Glutamatergic neuron (in vitro differentiated cells): ENCODE measurements around the gene ODAM. TPM values are rescaled to one million over a fixed set of nuclear protein-coding genes. Genes with fewer than 3 reads are reported as not detected.

Experiments used
- DNase-seq: peaks from one replicate; pipeline ENCODE4 v3.0.0; 2022
- H3K27ac Mint-ChIP-seq: one replicate; pipeline ENCODE4 v1.8.0; 2020; ENCODE audit warnings: mild to moderate bottlenecking, mixed read lengths, inconsistent platforms; ENCODE audit not compliant: unreplicated experiment
- H3K27me3 Mint-ChIP-seq: one replicate; pipeline ENCODE4 v1.8.0; 2020; ENCODE audit warnings: mild to moderate bottlenecking, moderate library complexity, mixed read lengths, inconsistent platforms; ENCODE audit not compliant: unreplicated experiment
- H3K36me3 Mint-ChIP-seq: one replicate; pipeline ENCODE4 v1.8.0; 2020; ENCODE audit warnings: mild to moderate bottlenecking, mixed read lengths, inconsistent platforms; ENCODE audit not compliant: unreplicated experiment
- H3K4me1 Mint-ChIP-seq: one replicate; pipeline ENCODE4 v1.8.0; 2020; ENCODE audit warnings: mild to moderate bottlenecking, low read depth, mixed read lengths, inconsistent platforms; ENCODE audit not compliant: unreplicated experiment
- H3K4me3 Mint-ChIP-seq: one replicate; pipeline ENCODE4 v1.8.0; 2020; ENCODE audit warnings: mild to moderate bottlenecking, mixed read lengths, inconsistent platforms; ENCODE audit not compliant: unreplicated experiment
- H3K9me3 Mint-ChIP-seq: one replicate; pipeline ENCODE4 v1.8.0; 2020; ENCODE audit warnings: mild to moderate bottlenecking, moderate library complexity, mixed read lengths, inconsistent platforms; ENCODE audit not compliant: unreplicated experiment
- total RNA-seq: library from RNA; stranded (reverse); fragmentation: NEBNext Ultra II Directional; extraction: Animal tissue kit (Norgen Biotek cat#: 25700); gene quantifications from one replicate; pipeline ENCODE4 v1.2.1, GENCODE V29; 2021; ENCODE audit not compliant: unreplicated experiment
- TF ChIP-seq, protein P1 (sequence below): fragments of 200-600 bp; sonication (generic); IDR thresholded peaks from one replicate; pipeline ENCODE4 v1.5.0; 2021; ENCODE audit not compliant: partially characterized antibody, unreplicated experiment

The ODAM gene
- total RNA-seq, 1 donor from 2014 or later: not detected

DNA sequence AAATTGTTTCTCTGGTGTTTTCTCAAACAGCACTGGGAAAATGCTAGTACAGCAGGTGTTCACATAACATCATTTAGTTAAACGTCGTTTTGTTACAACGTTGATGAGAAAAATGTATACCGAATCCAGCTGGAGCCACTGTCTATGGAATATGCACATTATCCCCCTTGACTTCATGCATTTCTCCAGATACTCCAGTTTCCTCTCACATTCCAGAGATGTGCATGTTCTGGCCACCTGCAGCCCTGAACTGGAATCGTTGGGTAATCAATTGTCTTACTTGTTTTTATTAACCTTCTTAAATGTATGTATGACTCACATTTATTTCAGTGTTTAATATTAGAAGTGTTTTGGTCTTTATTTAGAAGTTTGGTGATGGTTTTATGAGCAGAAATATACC is 18.4 kb upstream of the ODAM start:
- no peaks in the 10 kb centered on the region for H3K4me1 Mint-ChIP-seq
- H3K9me3 Mint-ChIP-seq: no peaks in the 10 kb centered on the region
- H3K4me3 Mint-ChIP-seq: no peak overlapping the region
- no peak for DNase-seq
- no peaks in the 10 kb centered on the region for H3K27me3 Mint-ChIP-seq
- no peak overlapping the region for H3K27ac Mint-ChIP-seq
- TF ChIP-seq, protein P1, sequence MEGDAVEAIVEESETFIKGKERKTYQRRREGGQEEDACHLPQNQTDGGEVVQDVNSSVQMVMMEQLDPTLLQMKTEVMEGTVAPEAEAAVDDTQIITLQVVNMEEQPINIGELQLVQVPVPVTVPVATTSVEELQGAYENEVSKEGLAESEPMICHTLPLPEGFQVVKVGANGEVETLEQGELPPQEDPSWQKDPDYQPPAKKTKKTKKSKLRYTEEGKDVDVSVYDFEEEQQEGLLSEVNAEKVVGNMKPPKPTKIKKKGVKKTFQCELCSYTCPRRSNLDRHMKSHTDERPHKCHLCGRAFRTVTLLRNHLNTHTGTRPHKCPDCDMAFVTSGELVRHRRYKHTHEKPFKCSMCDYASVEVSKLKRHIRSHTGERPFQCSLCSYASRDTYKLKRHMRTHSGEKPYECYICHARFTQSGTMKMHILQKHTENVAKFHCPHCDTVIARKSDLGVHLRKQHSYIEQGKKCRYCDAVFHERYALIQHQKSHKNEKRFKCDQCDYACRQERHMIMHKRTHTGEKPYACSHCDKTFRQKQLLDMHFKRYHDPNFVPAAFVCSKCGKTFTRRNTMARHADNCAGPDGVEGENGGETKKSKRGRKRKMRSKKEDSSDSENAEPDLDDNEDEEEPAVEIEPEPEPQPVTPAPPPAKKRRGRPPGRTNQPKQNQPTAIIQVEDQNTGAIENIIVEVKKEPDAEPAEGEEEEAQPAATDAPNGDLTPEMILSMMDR: no peak
- H3K36me3 Mint-ChIP-seq: no peaks in the 10 kb centered on the region

DNA sequence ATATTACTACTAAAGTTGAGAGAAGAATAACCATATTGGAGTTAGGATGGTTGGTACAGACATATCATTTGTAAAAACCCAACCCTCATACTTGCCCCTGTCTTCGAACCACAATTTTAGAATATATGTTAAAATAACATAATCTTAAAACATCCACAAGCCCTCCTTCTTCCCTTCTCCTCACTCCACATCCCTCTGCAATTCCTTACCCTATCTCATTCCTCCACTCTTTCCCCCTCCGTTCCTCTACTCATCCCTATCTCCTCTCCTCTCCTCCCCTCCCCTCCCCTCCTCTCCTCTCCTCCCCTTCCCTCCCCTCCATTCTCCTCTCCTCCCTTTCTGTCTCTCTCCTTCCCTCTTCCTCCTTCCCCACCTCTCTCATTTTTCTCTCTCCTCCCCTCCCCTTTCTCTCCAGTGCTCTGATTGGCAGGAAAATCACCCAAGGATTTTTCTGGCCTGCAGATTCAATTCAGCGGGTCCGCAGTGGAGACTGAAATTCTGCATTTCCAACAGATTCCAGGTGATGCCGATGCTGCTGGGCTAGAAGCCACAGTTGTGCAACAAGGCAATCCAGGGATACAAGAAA is 17.4 kb upstream of the ODAM start:
- no peak overlapping the region for H3K27ac Mint-ChIP-seq
- H3K36me3 Mint-ChIP-seq: no peaks in the 10 kb centered on the region
- no peaks in the 10 kb centered on the region for H3K27me3 Mint-ChIP-seq
- TF ChIP-seq, protein P1: no peak
- no peak for DNase-seq
- no peak overlapping the region for H3K4me3 Mint-ChIP-seq
- no peaks in the 10 kb centered on the region for H3K4me1 Mint-ChIP-seq
- H3K9me3 Mint-ChIP-seq: no peaks in the 10 kb centered on the region

DNA sequence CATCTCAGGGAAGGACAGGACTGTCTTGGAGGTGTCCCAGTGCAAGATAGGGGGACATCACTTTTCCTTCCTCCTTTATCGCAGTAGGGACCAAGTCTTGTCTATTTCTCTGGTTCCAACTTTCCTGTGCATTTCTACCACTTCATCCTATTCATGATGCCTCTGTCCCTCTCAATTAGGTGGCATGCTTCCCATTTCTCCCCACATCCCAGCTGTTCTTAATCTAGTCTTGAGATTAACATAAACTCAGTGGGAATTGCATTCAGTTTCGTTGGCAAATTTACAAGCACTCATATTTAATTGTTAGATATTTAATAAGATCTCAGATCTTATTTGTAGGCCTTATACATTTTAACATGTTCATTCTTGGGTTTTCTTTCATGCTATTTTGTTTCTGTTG is 15.7 kb upstream of the ODAM start:
- DNase-seq: no peak
- no peaks in the 10 kb centered on the region for H3K36me3 Mint-ChIP-seq
- H3K27ac Mint-ChIP-seq: no peak overlapping the region
- TF ChIP-seq, protein P1: no peak
- no peaks in the 10 kb centered on the region for H3K9me3 Mint-ChIP-seq
- no peak overlapping the region for H3K4me3 Mint-ChIP-seq
- H3K27me3 Mint-ChIP-seq: no peaks in the 10 kb centered on the region
- H3K4me1 Mint-ChIP-seq: no peaks in the 10 kb centered on the region

DNA sequence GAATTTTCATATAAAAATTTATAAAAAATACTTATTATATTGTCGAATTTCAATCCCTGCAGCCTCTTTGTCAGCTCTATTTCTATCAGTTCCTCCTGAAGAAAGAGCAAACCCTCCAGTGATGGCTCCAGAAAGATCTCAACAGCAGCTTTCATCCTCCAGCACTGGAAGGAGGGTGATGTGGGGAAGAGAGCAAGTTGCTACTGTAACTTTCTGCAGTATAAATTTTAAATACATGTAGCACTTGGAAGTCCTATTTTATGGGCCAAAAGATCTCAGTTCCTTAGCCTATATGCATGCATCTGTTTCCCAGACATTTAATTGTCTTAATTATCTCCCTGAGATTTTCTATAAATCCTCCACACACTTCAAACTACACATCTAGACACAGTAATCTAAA is 13.7 kb upstream of the ODAM start:
- H3K27ac Mint-ChIP-seq: no peak overlapping the region
- no peaks in the 10 kb centered on the region for H3K36me3 Mint-ChIP-seq
- peaks cover 1% of the 10 kb centered on the region for H3K27me3 Mint-ChIP-seq
- no peaks in the 10 kb centered on the region for H3K4me1 Mint-ChIP-seq
- H3K9me3 Mint-ChIP-seq: no peaks in the 10 kb centered on the region
- no peak for DNase-seq
- TF ChIP-seq, protein P1: no peak
- no peak overlapping the region for H3K4me3 Mint-ChIP-seq

DNA sequence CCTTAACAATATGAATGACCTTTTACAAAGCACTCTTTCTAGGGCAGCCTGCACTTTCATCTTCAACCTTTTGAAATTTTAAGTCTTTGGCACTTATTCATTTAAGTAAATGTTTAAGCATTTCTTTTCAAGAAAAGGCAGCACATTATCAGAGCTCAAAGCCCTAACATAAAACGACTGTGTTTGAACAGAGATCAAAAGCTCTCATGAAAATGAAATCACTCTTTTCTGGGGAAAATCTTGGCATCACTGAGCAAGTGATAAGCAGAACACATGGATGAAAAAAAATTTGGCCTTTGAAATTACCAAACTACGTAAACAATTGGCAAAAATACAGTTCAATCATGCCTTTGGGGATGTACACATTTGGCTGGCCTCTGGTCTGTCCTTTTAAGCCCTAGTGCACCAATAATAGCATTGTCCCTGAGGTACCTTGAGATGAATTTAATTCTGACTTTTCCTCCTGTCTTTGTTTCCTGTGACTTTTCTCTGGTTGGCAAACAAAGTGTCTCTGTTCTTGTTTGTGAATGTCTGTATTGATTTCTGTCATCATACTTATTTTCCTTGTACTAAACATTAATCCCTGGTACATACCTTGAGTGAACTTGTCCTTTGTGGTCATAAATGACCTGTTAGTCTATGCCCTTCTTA is 12.9 kb upstream of the ODAM start:
- peaks cover 1% of the 10 kb centered on the region for H3K27me3 Mint-ChIP-seq
- DNase-seq: no peak
- TF ChIP-seq, protein P1: no peak
- no peak overlapping the region for H3K27ac Mint-ChIP-seq
- H3K9me3 Mint-ChIP-seq: no peaks in the 10 kb centered on the region
- no peaks in the 10 kb centered on the region for H3K4me1 Mint-ChIP-seq
- no peaks in the 10 kb centered on the region for H3K36me3 Mint-ChIP-seq
- no peak overlapping the region for H3K4me3 Mint-ChIP-seq
